ENCODE measurements around the gene PPFIA4. TPM values are rescaled to one million over a fixed set of nuclear protein-coding genes. Genes with fewer than 3 reads are reported as not detected.

The PPFIA4 gene
- total and polyA plus RNA-seq, 12 donors, result 8.1 to 60.6 (median 29.9) TPM

DNA sequence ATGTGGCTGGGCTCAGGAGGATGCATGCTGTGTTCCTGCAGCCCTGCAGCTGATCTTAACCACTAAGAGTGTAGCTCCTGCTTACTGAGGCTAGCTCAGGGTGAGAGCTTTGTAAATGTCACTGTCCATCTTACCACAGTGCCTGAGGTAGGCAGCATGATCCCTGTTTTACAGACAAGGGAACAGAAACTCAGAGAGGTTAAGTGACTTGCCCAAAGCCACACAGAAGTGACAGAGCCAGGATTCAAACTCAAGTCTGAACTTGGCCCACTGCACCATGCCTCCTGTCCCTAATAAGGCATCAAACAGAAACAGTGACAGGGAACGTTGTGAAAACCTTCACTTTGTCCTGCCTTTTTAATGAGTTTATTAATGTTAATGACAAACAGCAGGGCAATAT is 27.9 kb downstream of the PPFIA4 start:
- TF ChIP-seq, protein P1, sequence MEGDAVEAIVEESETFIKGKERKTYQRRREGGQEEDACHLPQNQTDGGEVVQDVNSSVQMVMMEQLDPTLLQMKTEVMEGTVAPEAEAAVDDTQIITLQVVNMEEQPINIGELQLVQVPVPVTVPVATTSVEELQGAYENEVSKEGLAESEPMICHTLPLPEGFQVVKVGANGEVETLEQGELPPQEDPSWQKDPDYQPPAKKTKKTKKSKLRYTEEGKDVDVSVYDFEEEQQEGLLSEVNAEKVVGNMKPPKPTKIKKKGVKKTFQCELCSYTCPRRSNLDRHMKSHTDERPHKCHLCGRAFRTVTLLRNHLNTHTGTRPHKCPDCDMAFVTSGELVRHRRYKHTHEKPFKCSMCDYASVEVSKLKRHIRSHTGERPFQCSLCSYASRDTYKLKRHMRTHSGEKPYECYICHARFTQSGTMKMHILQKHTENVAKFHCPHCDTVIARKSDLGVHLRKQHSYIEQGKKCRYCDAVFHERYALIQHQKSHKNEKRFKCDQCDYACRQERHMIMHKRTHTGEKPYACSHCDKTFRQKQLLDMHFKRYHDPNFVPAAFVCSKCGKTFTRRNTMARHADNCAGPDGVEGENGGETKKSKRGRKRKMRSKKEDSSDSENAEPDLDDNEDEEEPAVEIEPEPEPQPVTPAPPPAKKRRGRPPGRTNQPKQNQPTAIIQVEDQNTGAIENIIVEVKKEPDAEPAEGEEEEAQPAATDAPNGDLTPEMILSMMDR (IDR thresholded peaks at IDR 0.05), result no peak

DNA sequence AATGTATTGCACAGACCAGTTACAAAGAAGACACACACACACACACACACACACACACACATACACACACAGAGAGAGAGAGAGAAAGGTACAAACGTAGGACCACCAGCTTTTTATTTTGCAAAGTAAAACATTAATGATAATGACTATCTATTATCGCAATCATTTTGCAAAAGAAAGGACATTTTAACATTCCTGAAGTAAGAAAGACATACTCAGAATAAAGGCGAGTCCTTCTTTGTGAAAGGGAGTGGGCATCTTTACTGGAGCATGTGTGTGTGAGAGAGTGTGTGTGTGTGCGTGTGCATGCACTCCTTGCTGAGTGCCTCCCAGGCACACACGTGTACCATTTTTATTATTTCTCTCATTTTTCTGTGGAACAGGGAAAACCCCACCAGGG is 28.4 kb downstream of the PPFIA4 start:
- TF ChIP-seq, protein P1 (IDR thresholded peaks at IDR 0.05), result no peak
- Histone ChIP-seq H3K36me3 (peaks cover 0 to 29% (median 0%) of the 10 kb centered on the region in 9 donors), H3K4me1 (peaks cover 0 to 28% (median 9%) of the 10 kb centered on the region in 9 donors), H3K27ac (no peak overlapping the region), H3K27me3 (no peaks in the 10 kb centered on the region), H3K9me3 (no peaks in the 10 kb centered on the region), H3K4me3 (no peak overlapping the region)
- no peak for DNase-seq
- WGBS, 2 donors, result 80 to 88% methylated on average over 5 of the region's 5 CpGs
- intact Hi-C loops (cut with DNase I), result no loop called here
- ATAC-seq, result no peak

More for the DNA sequence above, 27.9 kb downstream of the PPFIA4 start:
- ATAC-seq (no peak), DNase-seq (no peak)
- Histone ChIP-seq H3K4me1 (peaks cover 0 to 25% (median 9%) of the 10 kb centered on the region in 9 donors), H3K4me3 (no peak overlapping the region), H3K27ac (no peak overlapping the region), H3K36me3 (peaks cover 0 to 27% (median 0%) of the 10 kb centered on the region in 9 donors), H3K9me3 (no peaks in the 10 kb centered on the region), H3K27me3 (no peaks in the 10 kb centered on the region)
- 74 to 87% methylated on average over 1 of the region's 1 CpG for WGBS, 2 donors
- intact Hi-C loops (cut with DNase I), result no loop called here

DNA sequence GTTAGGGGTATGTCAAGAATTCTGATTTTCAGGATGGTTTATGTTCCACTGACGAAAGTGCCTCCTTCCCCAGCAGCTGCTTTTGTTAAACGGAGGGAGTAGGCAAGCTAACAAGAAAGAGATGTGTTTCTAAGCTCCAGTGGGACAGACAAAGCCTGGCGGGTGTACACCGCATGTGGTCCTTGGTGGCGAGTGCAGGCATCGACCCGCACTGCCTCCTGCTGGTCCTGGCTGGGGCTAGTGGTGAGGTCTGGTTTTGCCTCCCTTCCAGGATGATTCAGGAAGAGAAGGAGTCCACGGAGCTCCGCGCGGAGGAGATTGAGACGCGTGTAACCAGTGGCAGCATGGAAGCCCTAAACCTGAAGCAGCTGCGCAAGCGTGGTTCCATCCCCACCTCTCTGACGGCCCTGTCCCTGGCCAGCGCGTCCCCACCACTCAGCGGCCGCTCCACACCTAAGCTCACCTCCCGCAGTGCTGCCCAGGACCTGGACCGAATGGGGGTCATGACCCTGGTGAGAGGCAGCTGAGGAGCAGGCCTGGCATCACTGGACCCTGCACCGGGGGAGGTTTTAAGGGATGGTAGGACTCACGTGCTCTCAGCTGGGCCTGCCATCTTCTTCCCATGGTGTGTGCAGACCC is 29.0 kb downstream of the PPFIA4 start:
- WGBS, 2 donors, result 92 to 94% methylated on average over 24 of the region's 24 CpGs
- Histone ChIP-seq H3K36me3 (peaks cover 0 to 35% (median 0%) of the 10 kb centered on the region in 9 donors), H3K9me3 (no peaks in the 10 kb centered on the region), H3K27me3 (no peaks in the 10 kb centered on the region), H3K4me1 (peaks cover 0 to 28% (median 9%) of the 10 kb centered on the region in 9 donors), H3K27ac (no peak overlapping the region), H3K4me3 (no peak overlapping the region)
- ATAC-seq (no peak), DNase-seq (no peak)
- intact Hi-C loops (cut with DNase I), result no loop called here
- TF ChIP-seq, protein P1 (IDR thresholded peaks at IDR 0.05), result no peak

DNA sequence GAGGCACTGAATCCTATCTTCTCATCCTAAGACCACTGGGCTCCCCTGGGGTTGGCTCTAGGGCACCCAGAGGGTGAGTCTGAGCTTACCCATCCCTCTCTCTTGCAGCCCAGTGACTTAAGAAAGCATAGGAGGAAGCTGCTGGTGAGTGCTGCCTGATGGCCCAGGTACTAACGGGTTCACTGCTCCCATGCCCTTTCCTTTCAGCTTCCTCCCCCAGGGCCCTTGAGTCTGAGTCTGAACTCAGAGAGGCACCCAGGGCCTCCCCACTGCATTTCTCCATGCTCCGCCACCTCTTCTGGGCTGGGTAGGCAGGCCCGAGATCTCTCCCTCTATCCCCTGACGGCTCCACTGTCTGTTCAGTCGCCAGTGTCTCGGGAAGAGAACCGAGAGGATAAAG is 29.7 kb downstream of the PPFIA4 start:
- TF ChIP-seq, protein P1 (IDR thresholded peaks at IDR 0.05), result no peak
- WGBS, 2 donors, result 90% methylated on average over 7 of the region's 7 CpGs
- ATAC-seq, result no peak
- intact Hi-C loops (cut with DNase I), result no loop called here
- DNase-seq, result no peak
- Histone ChIP-seq H3K4me1 (peaks cover 0 to 28% (median 9%) of the 10 kb centered on the region in 9 donors), H3K36me3 (peaks cover 0 to 41% (median 0%) of the 10 kb centered on the region in 9 donors), H3K4me3 (no peak overlapping the region), H3K27ac (no peak overlapping the region), H3K9me3 (no peaks in the 10 kb centered on the region), H3K27me3 (no peaks in the 10 kb centered on the region)
